Effector memory CD4-positive, alpha-beta T cell (primary cell): Measurements from ENCODE around the gene SLC33A1.

ENCODE experiments used
- DNase-seq, 3 donors: peaks; one replicate each; pipeline ENCODE4 v3.0.0-alpha.2; 2020
- H3K27ac ChIP-seq: 2 replicates; pipeline ENCODE4 v1.7.0; 2013; ENCODE audit warnings: mild to moderate bottlenecking, low read length, moderate library complexity; ENCODE audit not compliant: insufficient read depth, poor library complexity, severe bottlenecking
- H3K27me3 ChIP-seq: replicated peaks from 2 replicates; pipeline ENCODE4 v1.7.0; 2013; ENCODE audit warnings: mild to moderate bottlenecking, low read length; ENCODE audit not compliant: insufficient read depth, control insufficient read depth, poor library complexity, severe bottlenecking
- H3K36me3 ChIP-seq: 2 replicates; pipeline ENCODE4 v1.7.0; 2013; ENCODE audit warnings: mild to moderate bottlenecking, low read length, moderate library complexity; ENCODE audit not compliant: control insufficient read depth, insufficient read depth
- H3K4me1 ChIP-seq: 2 replicates; pipeline ENCODE4 v1.7.0; 2013; ENCODE audit warnings: low read length, mild to moderate bottlenecking; ENCODE audit not compliant: control insufficient read depth, insufficient read depth, poor library complexity, severe bottlenecking
- H3K4me3 ChIP-seq: 2 replicates; pipeline ENCODE4 v1.7.0; 2013; ENCODE audit warnings: low read length, low read depth, mild to moderate bottlenecking; ENCODE audit not compliant: insufficient read depth, poor library complexity, severe bottlenecking
- H3K9me3 ChIP-seq: 2 replicates; pipeline ENCODE4 v1.7.0; 2013; ENCODE audit warnings: mild to moderate bottlenecking, low read length, moderate library complexity; ENCODE audit not compliant: control insufficient read depth

Gene SLC33A1

DNA sequence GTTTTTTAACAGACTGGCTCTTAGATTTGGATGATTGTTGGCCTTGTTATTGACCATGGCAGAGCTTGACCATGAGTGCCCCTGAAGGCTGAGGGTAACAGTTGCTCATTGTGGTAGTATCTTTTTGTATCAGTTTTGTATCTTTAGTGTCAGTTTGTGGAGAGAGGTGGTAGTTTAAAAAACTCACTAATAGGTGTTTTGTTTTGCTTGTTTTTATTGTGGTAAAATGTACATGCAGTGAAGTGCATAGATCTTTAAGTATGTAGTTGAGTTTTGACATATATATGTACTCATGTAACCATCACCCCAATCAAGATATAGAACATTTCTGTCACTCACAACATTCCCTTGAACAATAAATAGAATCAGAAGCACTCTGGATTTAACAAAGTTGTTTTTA lies 26.1 kb upstream of the SLC33A1 start:
- Histone ChIP-seq H3K27me3 (no peaks in the 10 kb centered on the region), H3K4me1 (no peaks in the 10 kb centered on the region), H3K27ac (no peak overlapping the region), H3K4me3 (no peak overlapping the region), H3K9me3 (no peaks in the 10 kb centered on the region), H3K36me3 (no peaks in the 10 kb centered on the region)
- no peak for DNase-seq

DNA sequence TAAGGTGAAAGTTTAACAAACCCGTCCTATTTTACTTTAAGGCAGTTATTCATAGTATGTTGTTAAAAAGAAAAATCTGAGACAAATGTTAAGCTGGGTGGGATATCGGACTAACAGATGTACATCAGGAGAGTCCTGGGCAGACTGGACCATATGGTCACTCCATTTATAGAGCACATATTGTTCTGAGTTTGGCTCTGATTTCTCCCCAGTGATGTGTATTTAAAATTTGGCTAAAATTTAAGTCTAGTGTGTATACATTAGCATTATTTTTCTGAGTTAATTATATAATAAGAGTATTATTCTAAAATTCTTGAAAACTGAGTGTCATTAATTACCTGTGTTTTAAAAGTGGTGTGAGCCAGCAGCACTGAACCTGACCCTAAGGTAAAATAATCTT lies 22.3 kb upstream of the SLC33A1 start:
- Histone ChIP-seq H3K27ac (no peak overlapping the region), H3K4me3 (no peak overlapping the region), H3K9me3 (no peaks in the 10 kb centered on the region), H3K27me3 (no peaks in the 10 kb centered on the region), H3K4me1 (peaks cover 11% of the 10 kb centered on the region), H3K36me3 (no peaks in the 10 kb centered on the region)
- no peak for DNase-seq

DNA sequence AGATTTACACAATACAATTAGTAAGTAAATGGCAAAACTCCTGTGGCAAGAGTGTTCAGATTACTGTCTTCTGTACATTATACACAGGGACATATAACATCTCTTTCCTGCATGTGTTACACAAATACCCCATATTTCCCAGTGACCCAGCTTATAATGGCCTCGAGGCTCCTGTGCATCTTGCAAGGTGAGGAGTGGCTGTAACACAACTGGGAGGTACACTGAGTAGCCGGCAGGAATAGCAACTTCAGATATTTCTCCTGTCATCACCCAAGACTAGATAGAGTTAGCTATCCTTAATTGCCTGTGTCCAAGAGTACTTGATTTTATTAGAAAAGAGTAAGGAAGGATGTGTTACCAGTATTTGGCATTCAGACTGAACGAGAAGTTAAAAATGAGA lies 21.8 kb upstream of the SLC33A1 start:
- no peaks in the 10 kb centered on the region for H3K27me3 ChIP-seq
- peaks cover 11% of the 10 kb centered on the region for H3K4me1 ChIP-seq
- no peaks in the 10 kb centered on the region for H3K9me3 ChIP-seq
- no peak overlapping the region for H3K4me3 ChIP-seq
- no peaks in the 10 kb centered on the region for H3K36me3 ChIP-seq
- H3K27ac ChIP-seq = no peak overlapping the region
- DNase-seq = no peak

DNA sequence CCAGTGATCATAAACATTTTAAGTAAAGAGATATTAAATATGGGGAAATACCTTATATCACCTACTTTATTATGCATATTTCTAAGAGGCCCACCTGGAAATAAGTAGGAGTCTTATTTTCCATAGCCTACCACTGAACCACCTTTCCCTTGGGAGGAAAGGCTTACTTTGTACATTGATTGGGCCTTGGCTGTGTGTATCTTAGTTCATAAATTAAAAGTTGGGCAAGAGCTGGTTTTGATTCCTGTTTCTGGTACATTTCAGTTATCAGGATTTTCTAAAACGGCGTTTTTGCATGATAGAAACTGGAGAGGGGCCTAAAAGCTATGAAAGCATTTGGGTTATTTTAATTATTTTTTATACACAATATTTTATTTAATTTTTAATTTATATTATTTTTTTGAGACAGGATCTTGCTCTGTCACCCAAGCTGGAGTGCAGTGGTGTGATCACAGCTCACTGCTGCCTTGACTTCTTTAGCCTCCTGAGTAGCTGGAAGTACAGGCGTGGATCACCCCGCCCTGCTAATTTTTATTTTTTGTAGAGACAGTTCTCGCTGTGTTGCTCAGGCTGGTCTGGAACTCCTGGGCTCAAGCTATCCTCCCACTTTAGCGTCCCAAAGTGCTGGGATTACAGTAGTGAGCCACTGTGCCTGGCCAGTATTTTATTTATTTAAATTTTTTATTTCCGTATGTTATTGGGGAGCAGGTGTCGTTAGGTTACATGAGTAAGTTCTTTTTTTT lies 18.8 kb upstream of the SLC33A1 start:
- no peaks in the 10 kb centered on the region for H3K9me3 ChIP-seq
- no peak for DNase-seq
- peaks cover 11% of the 10 kb centered on the region for H3K4me1 ChIP-seq
- H3K27me3 ChIP-seq = no peaks in the 10 kb centered on the region
- no peak overlapping the region for H3K27ac ChIP-seq
- no peaks in the 10 kb centered on the region for H3K36me3 ChIP-seq
- H3K4me3 ChIP-seq = no peak overlapping the region

DNA sequence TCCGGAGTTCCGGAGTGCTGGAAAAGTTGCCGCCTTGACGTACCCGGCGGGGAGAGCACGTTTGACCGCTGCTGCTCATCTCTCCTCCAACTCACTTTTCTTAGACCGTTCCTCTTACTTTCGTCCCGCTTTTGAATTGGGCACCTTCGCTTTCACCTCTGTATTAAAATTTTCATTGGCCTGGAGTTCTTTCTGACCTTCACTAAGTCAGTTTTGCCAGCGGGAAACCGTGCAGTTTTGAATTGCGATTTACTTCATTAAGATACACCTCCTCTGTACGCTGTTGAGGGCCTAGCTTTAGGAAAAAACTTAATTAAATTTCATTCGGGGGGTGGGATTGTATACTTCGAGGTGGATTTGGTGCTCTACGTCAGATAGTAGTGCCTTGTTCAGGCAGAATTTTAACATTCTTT lies 17.5 kb upstream of the SLC33A1 start:
- Histone ChIP-seq H3K36me3 (no peaks in the 10 kb centered on the region), H3K9me3 (no peaks in the 10 kb centered on the region), H3K27ac (peak overlapping the region; percentile 82), H3K27me3 (no peaks in the 10 kb centered on the region), H3K4me3 (peak overlapping the region; percentile 99), H3K4me1 (peaks cover 11% of the 10 kb centered on the region)
- no peak for DNase-seq

DNA sequence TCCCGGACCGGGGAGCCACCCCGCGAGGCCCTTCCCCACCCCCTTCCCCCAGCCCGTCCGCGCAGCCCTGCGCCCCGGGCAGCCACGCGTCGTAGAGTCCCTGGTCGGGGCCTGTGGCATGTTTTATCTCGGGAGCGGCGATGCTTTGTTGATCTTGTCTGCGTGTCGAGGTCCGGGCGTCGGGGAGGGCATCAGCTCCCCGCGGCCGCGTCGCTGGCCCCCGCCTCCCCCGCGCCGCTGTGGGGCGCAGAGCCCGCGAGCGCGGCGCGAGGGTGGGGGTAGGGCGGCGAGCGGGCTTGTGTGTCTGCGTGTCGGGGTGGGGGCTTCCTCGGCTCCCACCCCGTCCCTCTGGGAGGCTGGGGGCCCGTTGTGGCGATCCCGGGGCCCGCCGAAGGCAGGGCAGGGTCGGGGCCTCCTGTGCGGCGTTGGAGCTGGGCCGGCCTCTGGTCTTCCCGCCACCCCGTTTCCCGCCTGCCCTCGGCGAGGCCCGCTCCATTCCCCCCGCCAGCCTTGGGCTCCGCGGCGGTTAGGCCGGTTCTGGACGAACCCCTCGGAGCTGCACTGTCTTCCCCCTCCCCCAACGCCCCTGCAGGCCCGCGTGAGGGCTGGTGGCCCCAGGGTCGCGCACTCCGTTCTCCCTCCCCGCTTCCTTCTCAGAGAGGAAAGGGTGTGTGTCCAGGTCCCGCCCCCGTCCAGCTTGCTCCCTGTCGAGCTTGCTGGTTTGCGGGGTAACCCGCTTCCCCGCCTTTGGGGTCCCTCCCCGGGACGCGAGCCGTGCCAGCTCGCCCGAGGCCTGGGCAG lies 16.9 kb upstream of the SLC33A1 start:
- no peaks in the 10 kb centered on the region for H3K27me3 ChIP-seq
- H3K4me1 ChIP-seq = peaks cover 11% of the 10 kb centered on the region
- peak overlapping the region; percentile 82 for H3K27ac ChIP-seq
- peak overlapping the region; percentile 99 for H3K4me3 ChIP-seq
- no peaks in the 10 kb centered on the region for H3K9me3 ChIP-seq
- H3K36me3 ChIP-seq = no peaks in the 10 kb centered on the region
- peak in 2 of 3 donors; percentile 20 to 44 for DNase-seq

DNA sequence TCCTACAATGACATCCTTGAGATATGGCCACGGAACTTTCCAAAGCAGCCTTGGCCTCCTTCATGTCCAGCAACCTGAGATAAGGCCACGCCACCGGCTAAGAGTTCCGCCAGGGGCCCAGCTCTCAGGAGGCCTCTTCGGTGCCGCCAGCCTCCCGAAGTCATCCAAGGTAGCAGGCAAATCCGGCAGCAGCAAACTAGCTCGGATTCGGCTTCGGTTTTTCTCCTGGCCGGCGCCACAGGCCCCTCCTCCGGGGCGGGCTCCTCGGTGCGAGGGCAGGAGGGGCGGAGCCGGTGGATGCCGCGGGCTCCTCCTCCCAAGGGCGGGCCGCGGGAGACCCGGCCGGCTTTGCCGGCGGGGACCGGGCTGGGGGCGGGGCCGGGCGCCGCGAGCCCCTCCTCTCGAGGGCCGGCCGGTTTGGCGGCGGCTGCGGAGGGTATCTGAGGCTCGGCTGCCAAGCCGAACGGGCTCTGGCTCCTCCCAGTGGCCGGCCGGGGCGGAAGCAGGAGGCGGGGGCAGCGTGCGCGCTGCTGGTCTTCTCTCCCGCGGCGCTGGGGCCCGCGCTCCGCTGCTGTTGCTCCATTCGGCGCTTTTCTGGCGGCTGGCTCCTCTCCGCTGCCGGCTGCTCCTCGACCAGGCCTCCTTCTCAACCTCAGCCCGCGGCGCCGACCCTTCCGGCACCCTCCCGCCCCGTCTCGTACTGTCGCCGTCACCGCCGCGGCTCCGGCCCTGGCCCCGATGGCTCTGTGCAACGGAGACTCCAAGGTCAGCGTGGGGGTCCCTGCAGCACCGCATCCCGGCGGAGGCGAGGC lies 16.1 kb upstream of the SLC33A1 start, which contains the start of gene GMPS:
TSS of gene GMPS (plus strand) at position 518 of the 812 bp plus-strand sequence. CDS start at position 739, 221 bp downstream.
- DNase-seq = peak; percentile 91 to 94 (median 93)

DNA sequence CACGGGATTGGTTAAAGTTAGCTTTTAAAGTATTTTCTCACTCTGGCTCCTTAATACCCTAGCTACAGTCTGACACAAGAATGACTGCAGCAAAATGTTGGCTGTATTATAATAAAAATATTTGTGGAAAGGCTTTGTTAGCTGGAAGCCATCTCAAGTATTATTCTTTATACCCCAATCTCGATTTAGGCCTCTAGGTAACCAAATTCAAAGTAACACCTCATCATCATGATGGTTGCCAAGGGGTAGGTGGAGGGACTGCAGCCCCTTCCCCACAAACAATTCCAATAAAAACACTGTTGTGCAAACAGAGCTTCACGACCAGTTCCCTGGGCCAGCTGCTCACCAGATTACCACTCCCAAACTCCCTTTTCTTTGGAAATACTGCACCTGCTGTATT lies 15.5 kb upstream of the SLC33A1 start:
- Histone ChIP-seq H3K36me3 (no peaks in the 10 kb centered on the region), H3K27ac (peak overlapping the region; percentile 82), H3K4me3 (peak overlapping the region; percentile 48), H3K9me3 (no peaks in the 10 kb centered on the region), H3K27me3 (no peaks in the 10 kb centered on the region), H3K4me1 (peaks cover 11% of the 10 kb centered on the region)
- DNase-seq = no peak

More for the DNA sequence above, 16.1 kb upstream of the SLC33A1 start, which contains the start of gene GMPS:
- H3K36me3 ChIP-seq = no peaks in the 10 kb centered on the region
- peaks cover 11% of the 10 kb centered on the region for H3K4me1 ChIP-seq
- peak within 1 kb of the TSS; percentile 99 for H3K4me3 ChIP-seq
- H3K27ac ChIP-seq = peak within 1 kb of the TSS; percentile 82
- no peaks in the 10 kb centered on the region for H3K27me3 ChIP-seq
- no peaks in the 10 kb centered on the region for H3K9me3 ChIP-seq

DNA sequence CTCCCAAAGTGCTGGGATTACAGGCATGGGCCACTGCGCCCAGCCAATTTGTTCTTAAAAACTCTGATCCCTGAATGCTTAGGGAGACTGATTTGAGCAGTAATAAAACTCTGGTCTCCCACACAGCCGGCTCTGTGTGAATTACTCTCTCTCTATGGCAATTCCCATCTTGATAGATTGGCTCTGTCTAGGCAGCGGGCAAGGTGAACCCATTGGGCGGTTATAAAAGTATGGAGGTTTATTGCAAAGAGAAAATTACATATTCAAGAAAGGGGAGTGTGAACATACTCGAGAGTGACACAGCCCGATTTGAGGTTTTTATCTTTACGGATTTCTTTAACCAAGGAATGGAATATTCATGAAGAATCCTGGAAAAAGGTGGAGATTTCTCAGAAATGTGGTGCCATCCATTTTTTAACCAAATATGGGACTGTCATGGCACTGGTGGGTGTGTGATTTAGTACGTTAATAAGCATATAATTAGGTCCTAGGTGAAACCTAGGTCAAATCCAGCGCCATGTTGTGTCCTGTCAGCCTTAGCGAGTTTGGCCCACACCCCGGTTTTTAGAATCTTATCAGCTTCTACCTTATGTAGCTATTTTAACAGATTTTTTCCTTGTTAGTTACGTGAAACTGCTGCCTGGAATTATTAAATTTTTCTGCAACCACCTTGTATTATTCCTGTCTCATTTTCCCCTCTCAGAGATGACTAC lies 9.0 kb upstream of the SLC33A1 start:
- no peak overlapping the region for H3K27ac ChIP-seq
- H3K27me3 ChIP-seq = no peaks in the 10 kb centered on the region
- H3K4me1 ChIP-seq = peaks cover 5% of the 10 kb centered on the region
- no peaks in the 10 kb centered on the region for H3K36me3 ChIP-seq
- no peak for DNase-seq
- H3K9me3 ChIP-seq = no peaks in the 10 kb centered on the region
- H3K4me3 ChIP-seq = no peak overlapping the region
